ENCODE measurements around the gene ILF3.

Gene ILF3

DNA sequence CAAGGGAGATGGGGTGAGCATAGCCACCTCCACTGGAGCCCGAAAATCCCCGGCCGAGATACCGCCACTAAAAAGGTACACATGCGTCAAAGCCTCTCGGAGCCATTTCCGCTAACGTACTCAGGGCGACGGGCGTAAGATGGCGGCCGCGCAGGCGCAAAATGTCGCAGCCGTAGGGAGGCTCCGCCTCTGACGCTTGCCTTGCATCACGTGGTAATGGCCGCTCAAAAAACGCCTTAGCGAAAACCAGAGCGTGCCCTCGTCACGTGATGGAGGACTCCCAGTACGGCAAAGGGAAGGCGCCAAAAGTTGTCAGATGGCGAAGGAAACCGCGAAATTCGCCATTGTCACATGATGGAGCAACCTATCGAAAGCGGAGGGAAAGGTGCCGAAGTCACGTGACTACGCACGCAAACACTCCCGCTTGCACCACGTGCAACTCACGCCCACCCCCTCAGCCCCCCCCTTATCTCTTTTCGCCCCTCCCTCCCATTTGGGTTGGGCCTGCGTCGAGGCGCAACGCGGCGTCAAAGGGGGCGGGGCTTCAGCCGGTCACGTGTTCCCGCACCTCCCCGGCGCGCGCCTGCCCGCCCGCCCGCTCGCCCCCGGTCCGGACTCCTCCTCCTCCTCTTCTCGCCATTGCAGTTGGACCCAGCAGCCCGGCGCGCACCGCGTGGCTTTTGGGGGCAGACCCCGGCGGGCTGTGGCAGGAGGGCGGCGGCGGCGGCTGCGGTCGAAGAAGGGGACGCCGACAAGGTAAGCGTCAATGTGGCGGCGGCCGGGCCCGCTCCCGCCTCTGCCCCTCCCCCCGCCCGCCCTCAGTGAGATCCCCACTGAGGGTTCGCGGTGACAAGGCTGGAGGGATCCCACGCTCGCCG lies at the start of gene ILF3:
Gene ILF3, plus strand, starts transcription at position 615 of the 878 bp plus-strand sequence. CDS start 16,260 bp downstream, outside the sequence.
- peak; percentile 99 for DNase-seq (ENCODE audit: low read depth)

DNA sequence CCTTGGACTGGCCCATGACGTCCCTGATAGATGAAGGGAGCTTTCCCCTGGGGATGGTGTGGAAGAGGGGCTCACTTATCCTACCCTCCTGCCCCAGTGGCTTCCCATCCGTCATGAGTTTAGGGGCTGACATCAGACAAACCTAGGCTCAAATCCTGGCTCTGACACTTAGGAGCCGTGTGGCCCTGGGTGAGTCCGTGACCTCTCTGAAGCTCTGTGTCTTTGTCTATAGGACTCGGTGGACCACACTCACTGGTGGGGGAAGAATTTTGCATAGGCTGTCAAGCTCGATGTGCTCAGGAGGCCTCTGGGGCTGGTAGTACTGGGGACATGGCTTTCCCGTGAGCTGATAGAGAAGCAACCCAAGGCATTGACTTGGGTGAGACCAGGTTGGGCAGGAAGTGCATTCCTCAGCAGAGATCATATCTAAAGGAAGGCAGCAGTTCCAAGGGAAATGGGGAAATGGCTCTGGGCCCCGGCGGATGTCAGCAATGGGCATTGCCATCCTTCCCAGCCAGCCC lies 49.6 kb upstream of the ILF3 start:
- DNase-seq (ENCODE audit: low read depth), result no peak

DNA sequence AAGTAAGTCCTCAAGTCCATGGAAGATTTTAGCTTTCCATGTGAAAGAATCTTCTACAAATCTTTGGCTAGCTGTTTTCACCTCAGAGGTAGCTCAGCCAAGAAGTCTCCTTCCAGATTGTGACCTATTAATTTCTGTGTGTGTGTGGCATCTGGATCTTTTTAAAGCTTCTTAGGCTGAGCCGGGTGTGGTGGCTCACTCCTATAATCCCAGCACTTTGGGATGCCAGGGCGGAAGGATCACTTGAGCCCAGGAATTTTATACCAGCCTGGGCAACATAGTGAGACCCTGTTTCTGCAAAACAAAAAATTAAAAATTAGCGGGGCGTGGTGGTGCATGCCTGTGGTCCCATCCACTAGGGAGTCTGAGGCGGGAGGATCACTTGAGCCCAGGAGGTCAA lies 42.2 kb upstream of the ILF3 start:
- DNase-seq (ENCODE audit: low read depth), result no peak

DNA sequence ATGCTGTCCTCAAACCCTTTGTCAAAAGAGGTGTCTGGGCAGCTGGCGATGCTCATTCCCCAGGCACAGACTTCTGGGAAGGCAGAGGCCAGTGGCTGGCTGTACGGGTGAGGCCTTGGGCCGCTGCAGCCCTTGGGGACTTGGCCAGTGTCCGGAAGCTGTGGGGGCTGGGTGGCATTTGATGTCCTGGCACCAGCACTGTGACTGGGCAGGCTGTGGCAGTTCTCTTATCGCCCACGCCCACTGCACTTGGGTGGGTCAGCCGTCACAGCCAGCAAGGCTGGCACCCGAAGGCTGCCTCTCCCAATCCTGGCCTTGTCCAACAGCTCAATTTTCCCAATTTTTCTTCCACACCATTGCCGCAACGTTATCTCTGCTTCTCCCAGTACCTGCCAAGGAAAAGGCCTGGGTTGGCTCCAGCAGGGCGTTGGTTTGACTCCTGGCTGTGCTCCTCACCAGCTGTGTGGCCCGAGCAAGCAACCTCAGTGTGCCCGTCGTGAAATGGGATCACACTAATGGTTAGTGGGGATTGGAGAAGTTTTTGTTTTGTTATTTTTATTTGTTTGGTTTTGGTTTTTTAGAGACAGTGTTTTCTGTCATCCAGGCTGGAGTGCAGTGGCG lies 41.5 kb upstream of the ILF3 start:
- no peak for DNase-seq (ENCODE audit: low read depth)

DNA sequence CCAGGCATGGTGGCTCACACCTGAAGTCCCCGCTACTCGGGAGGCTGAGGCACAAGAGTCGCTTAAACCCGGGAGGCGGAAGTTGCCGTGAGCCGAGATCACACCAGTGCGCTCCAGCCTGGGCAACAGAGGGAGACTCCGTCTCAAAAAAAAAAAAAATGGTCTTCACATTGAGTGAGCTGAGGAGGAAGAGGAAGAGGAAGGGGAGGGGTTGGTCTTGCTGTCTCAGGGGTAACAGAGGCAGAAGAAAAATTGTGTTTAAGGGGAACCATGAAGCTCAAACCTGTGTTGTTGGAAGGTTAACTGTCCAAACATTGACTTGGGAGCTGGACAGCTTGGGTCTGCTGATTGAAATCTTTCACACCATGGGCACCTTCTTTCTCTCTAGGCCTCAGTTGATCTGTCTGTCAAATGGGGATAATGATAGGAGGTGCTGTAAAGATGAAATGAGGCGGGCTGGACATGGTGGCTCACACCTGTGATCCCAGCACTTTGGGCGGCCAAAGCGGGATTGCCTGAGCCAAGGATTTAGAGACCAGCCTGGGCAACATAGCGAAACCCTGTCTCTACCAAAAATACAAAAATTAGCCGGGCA lies 38.6 kb upstream of the ILF3 start:
- DNase-seq (ENCODE audit: low read depth), result no peak

DNA sequence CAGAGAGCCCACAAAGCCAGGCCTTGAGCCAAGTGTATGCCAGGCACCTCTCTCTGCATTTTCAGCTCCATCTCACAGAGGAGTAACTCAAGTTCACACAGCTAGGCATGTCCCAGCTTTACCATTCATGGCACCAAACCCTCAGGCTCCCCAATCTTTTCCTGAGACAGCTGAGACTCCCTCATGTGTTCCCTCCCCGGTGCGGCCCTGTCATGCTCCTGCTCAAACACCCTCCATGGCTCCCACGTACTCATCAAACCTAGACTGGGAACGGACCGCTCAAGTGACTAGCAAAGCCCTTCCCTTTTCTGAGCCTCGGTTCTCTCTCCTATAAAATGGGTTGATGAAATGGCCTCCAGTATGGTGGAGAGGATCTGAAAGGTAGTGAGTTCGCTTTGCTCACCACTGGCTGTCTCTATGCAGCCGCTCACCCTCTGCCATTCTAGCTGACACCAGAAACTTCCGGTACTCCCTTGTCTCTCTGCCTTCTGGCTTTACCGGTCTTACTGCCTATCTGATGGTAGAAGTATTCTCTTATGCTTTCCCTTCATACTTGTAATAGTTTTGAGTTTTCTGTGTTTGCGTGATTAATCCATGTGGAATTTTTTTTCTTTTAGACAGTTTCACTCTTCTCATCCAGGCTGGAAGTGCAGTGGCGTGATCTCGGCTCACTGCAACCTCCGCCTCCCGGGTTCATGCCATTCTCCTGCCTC lies 36.6 kb upstream of the ILF3 start:
- no peak for DNase-seq (ENCODE audit: low read depth)

DNA sequence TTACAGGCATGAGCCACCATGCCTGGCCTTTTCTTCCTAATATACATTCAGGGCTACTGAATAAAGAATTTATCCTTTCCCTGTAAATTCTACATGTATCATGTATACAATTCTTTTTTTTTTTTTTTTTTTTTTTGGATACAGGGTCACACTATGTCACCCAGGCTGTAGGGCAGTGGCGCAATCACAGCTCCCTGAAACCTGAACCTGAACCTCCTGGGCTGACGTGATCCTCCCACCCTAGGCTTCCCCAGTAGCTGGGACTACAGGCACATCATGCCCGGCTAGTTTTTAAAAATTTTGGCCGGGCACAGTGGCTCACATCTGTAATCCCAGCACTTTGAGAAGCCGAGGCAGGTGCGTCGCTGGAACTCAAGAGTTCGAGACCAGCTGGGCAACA lies 35.3 kb upstream of the ILF3 start:
- DNase-seq (ENCODE audit: low read depth), result no peak

DNA sequence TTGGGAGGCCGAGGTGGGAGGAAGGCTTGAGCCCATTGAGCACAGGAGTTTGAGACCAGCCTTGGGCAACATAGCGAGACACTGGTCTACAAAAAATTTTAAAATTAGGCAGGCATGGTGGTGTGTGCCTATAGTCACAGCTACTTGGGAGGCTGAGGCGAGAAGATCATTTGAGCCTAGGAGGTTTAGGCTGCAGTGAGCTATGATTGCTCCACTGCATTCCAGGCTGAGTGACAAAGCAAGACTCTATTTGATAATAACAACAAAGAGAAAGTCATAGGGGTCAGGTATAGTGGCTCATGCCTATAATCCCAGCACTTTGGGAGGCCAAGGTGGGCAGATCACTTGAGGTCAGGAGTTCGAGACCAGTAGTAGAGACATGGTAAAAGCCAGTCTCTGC lies 33.4 kb upstream of the ILF3 start:
- DNase-seq (ENCODE audit: low read depth), result no peak

DNA sequence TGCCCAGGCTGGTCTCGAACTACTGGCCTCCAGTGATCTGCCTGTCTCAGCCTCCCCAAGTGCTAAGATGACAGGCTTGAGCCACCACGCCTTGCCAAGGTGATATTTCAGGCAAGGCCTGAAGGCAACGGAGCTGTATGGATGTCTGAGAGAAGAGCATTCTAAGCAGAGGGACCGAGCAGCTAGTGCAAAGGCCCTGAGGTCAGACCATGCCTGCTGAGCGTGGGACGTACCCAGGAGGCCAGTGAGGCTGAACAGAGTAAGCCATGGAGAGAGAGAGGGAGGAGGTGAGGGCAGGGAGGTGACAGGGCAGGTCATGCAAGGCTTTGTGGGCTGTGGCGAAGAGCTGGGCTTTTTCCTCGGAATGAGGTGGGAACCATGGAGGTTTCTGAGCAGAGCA lies 32.2 kb upstream of the ILF3 start:
- DNase-seq (ENCODE audit: low read depth), result no peak

DNA sequence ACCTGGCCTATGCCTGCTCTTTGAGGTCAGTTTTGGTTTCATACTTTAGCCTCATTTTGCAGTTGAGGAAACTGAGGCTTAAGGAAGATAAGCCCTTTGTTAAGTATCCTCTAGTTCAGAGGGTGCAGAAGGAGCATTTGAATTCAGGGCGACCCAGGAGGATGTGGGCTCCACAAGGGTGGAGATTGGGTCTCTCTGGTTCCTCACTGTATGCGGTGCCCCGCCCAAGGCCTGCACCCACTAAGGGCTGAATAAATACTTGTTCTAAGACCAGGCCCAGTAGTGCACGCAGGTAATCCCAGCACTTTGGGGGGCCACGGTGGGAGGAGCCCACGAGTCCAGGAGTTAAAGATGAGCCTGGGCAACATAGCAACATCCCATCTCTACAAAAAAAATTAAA lies 29.6 kb upstream of the ILF3 start:
- no peak for DNase-seq (ENCODE audit: low read depth)

DNA sequence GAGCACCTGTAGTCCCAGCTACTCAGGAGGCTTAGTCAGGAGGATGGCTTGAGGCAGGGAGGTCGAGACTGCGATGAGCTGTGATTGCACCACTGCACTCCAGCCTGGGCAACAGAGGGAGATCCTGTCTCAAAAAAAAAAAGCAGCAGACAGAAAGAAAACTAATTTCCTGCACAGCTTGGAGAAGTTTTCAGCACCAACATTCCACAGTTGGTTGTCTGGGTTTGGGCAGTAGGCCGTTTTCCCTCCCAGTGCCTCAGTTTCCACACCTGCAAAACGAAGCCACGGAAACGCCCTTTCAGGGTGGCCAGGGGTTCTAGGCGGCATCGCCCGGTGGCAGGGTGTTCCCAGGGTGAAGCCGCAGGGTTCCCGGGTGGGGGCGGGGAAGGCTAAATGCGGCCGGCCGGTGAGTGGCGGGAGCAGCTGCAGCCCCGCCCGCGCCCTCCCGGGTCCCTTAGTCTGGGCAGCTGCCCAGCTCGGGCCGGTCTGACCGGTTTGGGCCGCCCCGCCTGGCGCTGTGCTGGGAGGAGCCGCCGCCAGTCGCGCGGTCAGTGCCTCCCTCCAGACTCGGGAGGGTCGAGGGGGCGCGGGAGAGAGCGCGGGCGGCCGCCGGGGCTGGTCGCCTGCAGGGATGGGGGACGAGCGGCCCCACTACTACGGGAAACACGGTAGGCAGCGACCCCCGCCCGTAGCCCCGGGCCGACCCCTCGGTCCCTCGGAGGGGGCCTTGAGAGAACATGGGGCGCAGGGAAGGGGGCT lies 29.0 kb upstream of the ILF3 start, which contains the start of gene SLC44A2:
Gene SLC44A2, plus strand, starts transcription at position 551 of the 759 bp plus-strand sequence. Its CDS starts 81 bp downstream, at position 632.
- DNase-seq (ENCODE audit: low read depth), result no peak

DNA sequence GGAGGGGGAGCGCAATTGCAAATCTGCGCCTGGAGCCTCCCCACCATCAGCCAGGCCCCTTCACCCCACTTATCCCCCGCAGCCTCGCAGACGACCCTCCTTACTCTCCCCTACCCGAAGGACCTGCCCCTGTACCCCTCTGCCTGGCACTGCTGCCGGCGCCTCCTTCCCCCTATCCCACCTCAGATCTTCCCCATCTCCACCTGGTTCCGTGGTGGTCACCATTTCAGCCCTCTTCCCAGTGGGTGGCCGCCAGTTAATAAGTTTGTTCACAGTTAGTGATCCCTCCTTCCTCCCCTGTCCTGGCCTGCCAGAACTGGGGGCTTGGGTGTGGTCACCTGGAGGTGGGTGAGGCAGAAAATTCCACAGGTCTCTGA lies 28.4 kb upstream of the ILF3 start:
- DNase-seq (ENCODE audit: low read depth), result no peak

DNA sequence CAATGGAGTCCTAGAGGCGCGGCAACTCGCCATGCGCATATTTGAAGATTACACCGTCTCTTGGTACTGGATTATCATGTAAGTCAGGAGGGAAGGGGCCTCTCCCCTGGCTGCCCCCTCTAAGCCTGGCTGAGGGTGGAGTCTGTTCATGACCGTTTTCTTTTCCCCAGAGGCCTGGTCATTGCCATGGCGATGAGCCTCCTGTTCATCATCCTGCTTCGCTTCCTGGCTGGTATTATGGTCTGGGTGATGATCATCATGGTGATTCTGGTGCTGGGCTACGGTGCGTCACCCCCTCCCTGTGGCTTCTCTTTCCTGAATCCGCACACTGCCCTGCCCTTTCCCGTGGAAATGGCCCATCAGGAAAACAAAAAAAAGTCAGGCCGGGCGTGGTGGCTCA lies 22.3 kb upstream of the ILF3 start:
- DNase-seq (ENCODE audit: low read depth), result no peak

DNA sequence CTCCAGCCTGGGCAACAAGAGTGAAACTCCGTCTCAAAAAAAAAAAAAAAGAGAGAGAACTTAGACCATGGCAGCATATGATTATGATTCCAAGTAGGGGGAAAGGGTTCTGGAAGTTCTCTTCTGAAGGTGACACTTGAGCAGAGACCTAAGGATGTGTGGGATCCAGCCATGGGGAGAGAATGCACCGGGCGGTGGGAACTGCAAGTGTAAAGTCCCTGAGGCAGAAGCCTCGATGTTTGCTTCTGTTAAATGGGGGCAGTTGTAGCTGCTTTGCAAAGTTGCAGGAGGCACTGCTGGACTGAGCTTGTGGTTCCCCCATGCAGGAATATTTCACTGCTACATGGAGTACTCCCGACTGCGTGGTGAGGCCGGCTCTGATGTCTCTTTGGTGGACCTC lies 19.7 kb upstream of the ILF3 start:
- DNase-seq (ENCODE audit: low read depth), result no peak

DNA sequence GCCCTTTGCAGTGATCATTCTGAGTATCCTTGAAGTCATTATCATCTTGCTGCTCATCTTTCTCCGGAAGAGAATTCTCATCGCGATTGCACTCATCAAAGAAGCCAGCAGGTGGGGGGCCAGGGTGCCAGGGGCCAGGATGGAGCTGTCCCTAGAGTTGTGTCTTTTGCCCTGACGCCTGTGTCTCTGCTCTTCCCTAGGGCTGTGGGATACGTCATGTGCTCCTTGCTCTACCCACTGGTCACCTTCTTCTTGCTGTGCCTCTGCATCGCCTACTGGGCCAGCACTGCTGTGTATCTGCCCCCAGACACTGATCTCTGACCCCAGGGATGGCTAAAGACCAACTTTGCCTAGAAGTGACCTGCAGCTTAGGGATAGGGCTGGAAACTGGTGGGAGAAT lies 19.2 kb upstream of the ILF3 start:
- DNase-seq (ENCODE audit: low read depth), result no peak

DNA sequence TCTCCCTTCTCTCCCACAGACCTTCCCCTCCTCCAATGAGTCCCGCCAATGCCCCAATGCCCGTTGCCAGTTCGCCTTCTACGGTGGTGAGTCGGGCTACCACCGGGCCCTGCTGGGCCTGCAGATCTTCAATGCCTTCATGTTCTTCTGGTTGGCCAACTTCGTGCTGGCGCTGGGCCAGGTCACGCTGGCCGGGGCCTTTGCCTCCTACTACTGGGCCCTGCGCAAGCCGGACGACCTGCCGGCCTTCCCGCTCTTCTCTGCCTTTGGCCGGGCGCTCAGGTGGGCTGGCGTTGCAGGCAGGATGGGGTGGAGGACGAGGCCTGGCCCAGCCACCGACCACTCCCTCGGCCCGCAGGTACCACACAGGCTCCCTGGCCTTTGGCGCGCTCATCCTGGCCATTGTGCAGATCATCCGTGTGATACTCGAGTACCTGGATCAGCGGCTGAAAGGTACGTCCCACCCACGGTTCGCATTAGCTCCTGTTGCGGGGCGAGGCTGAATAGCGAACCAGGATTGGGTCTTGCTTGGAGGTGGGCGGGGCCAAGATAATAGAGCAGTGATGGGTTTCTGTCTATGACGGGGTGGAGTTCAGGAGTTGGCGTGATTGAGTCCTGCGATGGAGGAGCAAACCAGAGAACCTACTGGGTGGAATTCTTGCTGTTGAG lies 17.7 kb upstream of the ILF3 start:
- DNase-seq (ENCODE audit: low read depth), result no peak

DNA sequence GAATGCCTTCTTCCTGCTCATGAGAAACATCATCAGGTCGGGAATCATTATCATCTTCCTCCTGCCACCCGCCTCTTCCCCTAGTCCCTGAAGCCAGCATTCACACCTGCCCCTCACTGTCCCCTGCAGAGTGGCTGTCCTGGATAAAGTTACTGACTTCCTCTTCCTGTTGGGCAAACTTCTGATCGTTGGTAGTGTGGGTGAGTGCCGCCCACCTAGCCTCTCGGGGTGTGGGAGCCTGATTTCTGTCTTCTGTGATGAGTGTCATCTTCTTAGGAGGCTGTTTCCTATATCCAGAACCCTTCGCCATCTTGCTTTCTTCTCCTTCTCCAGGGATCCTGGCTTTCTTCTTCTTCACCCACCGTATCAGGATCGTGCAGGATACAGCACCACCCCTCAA lies 16.3 kb upstream of the ILF3 start:
- DNase-seq (ENCODE audit: low read depth), result no peak

DNA sequence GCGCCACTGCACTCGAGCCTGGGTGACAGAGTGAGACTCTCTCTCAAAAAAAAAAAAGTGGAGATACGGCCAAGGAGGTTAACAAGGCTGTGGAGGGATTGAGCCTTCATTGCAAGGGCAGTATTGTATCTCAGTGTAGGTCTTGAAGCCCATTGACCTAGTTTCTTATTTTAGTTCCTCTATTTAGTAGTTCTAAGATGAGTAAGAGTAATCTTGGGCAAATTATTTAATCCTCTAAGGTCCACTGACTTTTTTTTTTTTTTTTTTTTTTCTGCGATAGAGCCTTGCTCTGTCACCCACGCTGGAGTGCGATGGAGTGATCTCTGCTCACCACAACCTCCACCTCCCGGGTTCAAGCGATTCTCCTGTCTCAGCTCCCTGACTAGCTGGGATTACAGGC lies 14.3 kb upstream of the ILF3 start:
- DNase-seq (ENCODE audit: low read depth), result no peak

DNA sequence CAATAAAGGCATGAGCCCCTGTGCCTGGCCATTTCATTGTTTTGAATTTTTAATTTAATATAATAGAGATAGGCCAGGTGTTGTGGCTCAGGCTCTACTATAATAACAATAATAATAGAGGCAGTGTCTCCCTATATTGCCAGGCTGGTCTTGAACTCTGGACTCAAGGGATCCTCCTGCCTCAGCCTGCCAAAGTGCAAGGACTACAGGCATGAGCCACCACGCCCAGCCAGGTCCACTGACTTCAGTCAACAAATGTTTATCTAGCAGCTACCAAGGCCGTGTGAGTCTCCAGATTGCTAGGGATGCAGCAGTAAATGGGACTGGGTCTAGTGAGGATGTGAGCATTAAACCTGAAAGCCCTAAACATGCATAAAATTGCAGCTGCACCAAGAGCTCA lies 13.8 kb upstream of the ILF3 start:
- no peak for DNase-seq (ENCODE audit: low read depth)

DNA sequence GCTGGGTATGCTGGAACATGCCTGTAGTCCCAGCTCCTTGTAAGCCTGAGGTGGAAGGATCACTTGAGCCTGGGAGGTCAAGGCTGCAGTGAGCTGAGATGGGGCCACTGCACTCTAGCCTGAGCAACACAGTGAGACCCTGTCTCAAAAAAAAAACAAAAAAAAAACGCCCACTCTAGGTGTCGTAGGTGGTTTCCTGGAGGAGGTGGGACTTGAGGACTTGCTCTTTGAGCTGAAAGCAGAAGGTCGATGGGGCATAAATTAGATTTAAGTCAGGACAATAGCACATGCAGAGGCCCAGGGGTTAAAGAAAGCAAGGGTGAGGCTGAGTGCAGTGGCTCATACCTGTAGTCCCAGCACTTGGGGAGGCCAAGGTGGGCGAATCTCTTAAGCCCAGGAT lies 12.9 kb upstream of the ILF3 start:
- DNase-seq (ENCODE audit: low read depth), result no peak

All from activated T-helper 9 cell treated with anti-CD3 and anti-CD28 coated beads, Interleukin-2, amount 50 U/mL, for 16 hours (primary cell).